HEK293T (cell line): Measurements from ENCODE around the gene JAM2.

Experiments
- CTBP1 ChIP-seq: fragments of 450-650 bp; IDR thresholded peaks from 2 replicates; pipeline ENCODE4 v1.6.1; 2016; ENCODE audit warnings: borderline replicate concordance
- FOXK2 ChIP-seq: fragments of 450-650 bp; IDR thresholded peaks from 2 replicates; pipeline ENCODE4 v1.6.1; 2016; ENCODE audit warnings: mild to moderate bottlenecking
- L3MBTL2 ChIP-seq: fragments of 450-650 bp; conservative IDR thresholded peaks from 2 replicates; pipeline ENCODE4 v1.6.1; 2016; ENCODE audit warnings: mild to moderate bottlenecking
- SP1 ChIP-seq: fragments of 450-650 bp; IDR thresholded peaks from 2 replicates; pipeline ENCODE4 v1.6.1; 2017
- SUZ12 ChIP-seq: fragments of 450-650 bp; IDR thresholded peaks from 2 replicates; pipeline ENCODE4 v1.6.1; 2016; ENCODE audit warnings: mild to moderate bottlenecking

GRCh38 chr21:25589887-25590286 is 49.2 kb upstream of the JAM2 start:
- TF ChIP-seq CTBP1 (no peak), FOXK2 (no peak), SP1 (no peak), SUZ12 (no peak), L3MBTL2 (no peak)
